Mesenchymal stem cell (in vitro differentiated cells and primary cell): ENCODE measurements around the gene ATP1B2.

ENCODE experiments used
- DNase-seq: peaks from one replicate; pipeline ENCODE4 v3.0.0-alpha.2; 2013
- H2AFZ ChIP-seq: one replicate; pipeline ENCODE4 v1.6.1; 2013; ENCODE audit warnings: low read depth, mild to moderate bottlenecking, control low read depth, inconsistent platforms, low read length, moderate library complexity
- H2AK5ac ChIP-seq: 2 replicates; pipeline ENCODE4 v1.6.1; 2013; ENCODE audit warnings: low read length, moderate library complexity, mild to moderate bottlenecking, inconsistent platforms; ENCODE audit not compliant: severe bottlenecking
- H2BK120ac ChIP-seq: one replicate; pipeline ENCODE4 v1.6.1; 2013; ENCODE audit warnings: low read depth, mild to moderate bottlenecking, inconsistent platforms, low read length, moderate library complexity
- H2BK12ac ChIP-seq, 2 experiments: one replicate each; pipeline ENCODE4 v1.6.1; 2013; ENCODE audit warnings: inconsistent platforms in 2 of 2, low read length in 2 of 2, mild to moderate bottlenecking in 2 of 2, moderate library complexity in 2 of 2, control low read depth in 1 of 2
- H2BK15ac ChIP-seq: one replicate; pipeline ENCODE4 v1.6.1; 2013; ENCODE audit warnings: mild to moderate bottlenecking, low read depth, inconsistent platforms; ENCODE audit not compliant: poor library complexity, severe bottlenecking
- H2BK5ac ChIP-seq: 2 replicates; pipeline ENCODE4 v1.6.1; 2013; ENCODE audit warnings: low read depth, mild to moderate bottlenecking, low read length, control low read depth, inconsistent platforms; ENCODE audit not compliant: poor library complexity, severe bottlenecking
- H3K14ac ChIP-seq, 2 experiments: one replicate each; pipeline ENCODE4 v1.6.1; 2013; ENCODE audit warnings: inconsistent platforms in 2 of 2, low read length in 2 of 2, control low read depth in 1 of 2, mild to moderate bottlenecking in 1 of 2, moderate library complexity in 1 of 2
- H3K18ac ChIP-seq, 2 experiments: one replicate each; pipeline ENCODE4 v1.6.1; 2013; ENCODE audit warnings: inconsistent platforms in 2 of 2, low read length in 2 of 2, control low read depth in 1 of 2, low read depth in 1 of 2, mild to moderate bottlenecking in 1 of 2
- H3K23ac ChIP-seq, 2 experiments: one replicate each; pipeline ENCODE4 v1.6.1; 2013; ENCODE audit warnings: inconsistent platforms in 2 of 2, low read length in 2 of 2, mild to moderate bottlenecking in 2 of 2, moderate library complexity in 2 of 2, control low read depth in 1 of 2
- H3K27ac ChIP-seq: 2 replicates; pipeline ENCODE4 v1.5.1; 2013; ENCODE audit warnings: mild to moderate bottlenecking, moderate library complexity, low read length, control low read depth, inconsistent platforms; ENCODE audit not compliant: poor library complexity, severe bottlenecking
- H3K27me3 ChIP-seq, 2 experiments: 2 replicates each; pipeline versions ENCODE4 v1.6.1 to v1.7.0; 2013; ENCODE audit warnings: low read length in 2 of 2, mild to moderate bottlenecking in 2 of 2, moderate library complexity in 2 of 2, control low read depth in 1 of 2, inconsistent platforms in 1 of 2; ENCODE audit not compliant: control insufficient read depth in 1 of 2, insufficient read depth in 1 of 2
- H3K36me3 ChIP-seq, 2 experiments: 2 replicates each; pipeline versions ENCODE4 v1.6.1 to v1.7.0; 2013; ENCODE audit warnings: low read length in 2 of 2, control low read depth in 1 of 2, inconsistent platforms in 1 of 2, low read depth in 1 of 2, mild to moderate bottlenecking in 1 of 2; ENCODE audit not compliant: insufficient read depth in 2 of 2, control insufficient read depth in 1 of 2
- H3K4ac ChIP-seq, 2 experiments: one replicate each; pipeline ENCODE4 v1.6.1; 2013; ENCODE audit warnings: inconsistent platforms in 2 of 2, low read length in 2 of 2, mild to moderate bottlenecking in 2 of 2, moderate library complexity in 2 of 2, control low read depth in 1 of 2, low read depth in 1 of 2
- H3K4me1 ChIP-seq: 2 replicates; pipeline ENCODE4 v1.6.1; 2013; ENCODE audit warnings: low read depth, low read length, control low read depth; ENCODE audit not compliant: control insufficient read depth, insufficient read depth
- H3K4me2 ChIP-seq: 2 replicates; pipeline ENCODE4 v1.6.1; 2013; ENCODE audit warnings: low read length, mild to moderate bottlenecking, inconsistent platforms; ENCODE audit not compliant: poor library complexity, severe bottlenecking
- H3K4me3 ChIP-seq, 2 experiments: 2 replicates each; pipeline versions ENCODE4 v1.5.1 to v1.7.0; 2013; ENCODE audit warnings: low read length in 2 of 2, mild to moderate bottlenecking in 2 of 2, control low read depth in 1 of 2, low read depth in 1 of 2; ENCODE audit not compliant: insufficient read depth in 1 of 2
- H3K79me1 ChIP-seq: replicated peaks from 2 replicates; pipeline ENCODE4 v1.6.1; 2013; ENCODE audit warnings: mild to moderate bottlenecking, control low read depth, low read length, inconsistent platforms; ENCODE audit not compliant: poor library complexity, severe bottlenecking
- H3K9ac ChIP-seq: 2 replicates; pipeline ENCODE4 v1.7.0; 2013; ENCODE audit warnings: mild to moderate bottlenecking, low read length, moderate library complexity
- H3K9me3 ChIP-seq: 2 replicates; pipeline ENCODE4 v1.7.0; 2013; ENCODE audit warnings: mild to moderate bottlenecking, low read length; ENCODE audit not compliant: control insufficient read depth
- H4K8ac ChIP-seq: one replicate; pipeline ENCODE4 v1.6.1; 2013; ENCODE audit warnings: inconsistent platforms, mild to moderate bottlenecking, low read length, moderate library complexity
- H4K91ac ChIP-seq: one replicate; pipeline ENCODE4 v1.6.1; 2013; ENCODE audit warnings: mild to moderate bottlenecking, low read length, inconsistent platforms
- WGBS: methylation state at CpG from one replicate; pipeline ENCODE4 v1.1.7; 2013; ENCODE audit warnings: mixed read lengths; 5-methylcytosine and 5-hydroxymethylcytosine counted together

Gene ATP1B2

GRCh38 chr17:7646457-7646856 lies 4.3 kb upstream of the ATP1B2 start:
- H3K27ac ChIP-seq: no peak overlapping the region
- peaks cover 41 to 49% of the 10 kb centered on the region in 2 experiments for H3K27me3 ChIP-seq
- H3K4me2 ChIP-seq: no peak overlapping the region
- no peak overlapping the region for H2BK5ac ChIP-seq
- no peak overlapping the region for H3K18ac ChIP-seq
- H3K9me3 ChIP-seq: no peaks in the 10 kb centered on the region
- H3K4me3 ChIP-seq: no peak overlapping the region
- DNase-seq: no peak
- H3K14ac ChIP-seq: no peak overlapping the region
- H3K36me3 ChIP-seq: no peaks in the 10 kb centered on the region
- no peaks in the 10 kb centered on the region for H3K79me1 ChIP-seq
- H2BK15ac ChIP-seq: no peak overlapping the region
- no peak overlapping the region for H2BK12ac ChIP-seq
- no peak overlapping the region for H2AK5ac ChIP-seq
- no peak overlapping the region for H2BK120ac ChIP-seq
- no peak overlapping the region for H3K4ac ChIP-seq
- no peak overlapping the region for H4K8ac ChIP-seq
- no peak overlapping the region for H4K91ac ChIP-seq
- H3K4me1 ChIP-seq: peaks cover 16% of the 10 kb centered on the region
- whole genome bisulfite sequencing: 76% methylated on average over 9 of the region's 9 CpGs
- H2AFZ ChIP-seq: no peak overlapping the region
- no peak overlapping the region for H3K9ac ChIP-seq
- H3K23ac ChIP-seq: no peak overlapping the region

GRCh38 chr17:7647018-7647417 lies 3.7 kb upstream of the ATP1B2 start:
- Histone ChIP-seq H3K27ac (no peak overlapping the region), H2BK15ac (no peak overlapping the region), H3K4me2 (no peak overlapping the region), H2AK5ac (no peak overlapping the region), H3K23ac (no peak overlapping the region), H2BK120ac (no peak overlapping the region), H2BK5ac (no peak overlapping the region), H2BK12ac (no peak overlapping the region), H3K9me3 (no peaks in the 10 kb centered on the region), H3K4ac (no peak overlapping the region), H3K4me1 (peaks cover 20% of the 10 kb centered on the region), H2AFZ (no peak overlapping the region), H3K14ac (no peak overlapping the region), H3K36me3 (no peaks in the 10 kb centered on the region), H3K79me1 (no peaks in the 10 kb centered on the region), H3K18ac (no peak overlapping the region), H3K4me3 (no peak overlapping the region), H3K27me3 (peaks cover 45 to 54% of the 10 kb centered on the region in 2 experiments), H3K9ac (no peak overlapping the region), H4K8ac (no peak overlapping the region), H4K91ac (no peak overlapping the region)
- 92% methylated on average over 3 of the region's 4 CpGs for WGBS
- DNase-seq: no peak

- Histone ChIP-seq H3K27ac (no peak overlapping the region), H2BK15ac (peak overlapping the region; percentile 40), H4K8ac (no peak overlapping the region), H3K9me3 (no peaks in the 10 kb centered on the region), H3K4me1 (peaks cover 20% of the 10 kb centered on the region), H3K79me1 (no peaks in the 10 kb centered on the region), H3K36me3 (no peaks in the 10 kb centered on the region), H3K4ac (no peak overlapping the region), H2BK5ac (no peak overlapping the region), H3K4me2 (peak overlapping the region; percentile 84), H3K18ac (peak overlapping the region in 1 of 2 experiments; percentile 35), H2BK12ac (no peak overlapping the region), H3K23ac (peak overlapping the region; percentile 61 to 80), H2AK5ac (no peak overlapping the region), H3K9ac (no peak overlapping the region), H2AFZ (peak overlapping the region; percentile 10), H4K91ac (no peak overlapping the region), H3K27me3 (peaks cover 70 to 76% of the 10 kb centered on the region in 2 experiments), H3K4me3 (peak overlapping the region; percentile 24 to 63), H3K14ac (no peak overlapping the region), H2BK120ac (peak overlapping the region; percentile 23)
- WGBS: under 1% methylated on average over 38 of the region's 45 CpGs
- DNase-seq: no peak
Observed at GRCh38 chr17:7651097-7651664, 455 bp downstream of the ATP1B2 start.

- Histone ChIP-seq H3K4me2 (peak overlapping the region; percentile 84), H3K9me3 (no peaks in the 10 kb centered on the region), H2BK5ac (no peak overlapping the region), H3K4ac (no peak overlapping the region), H3K27ac (no peak overlapping the region), H2AFZ (peak overlapping the region; percentile 10), H2BK120ac (peak overlapping the region; percentile 23), H2AK5ac (no peak overlapping the region), H2BK15ac (peak overlapping the region; percentile 40), H3K9ac (no peak overlapping the region), H4K91ac (no peak overlapping the region), H3K18ac (peak overlapping the region in 1 of 2 experiments; percentile 35), H3K23ac (peak overlapping the region in 1 of 2 experiments; percentile 80), H3K36me3 (no peaks in the 10 kb centered on the region), H3K4me1 (peaks cover 21% of the 10 kb centered on the region), H4K8ac (no peak overlapping the region), H3K4me3 (peak overlapping the region in 1 of 2 experiments; percentile 24), H3K79me1 (no peaks in the 10 kb centered on the region), H3K27me3 (peaks cover 67 to 71% of the 10 kb centered on the region in 2 experiments), H3K14ac (no peak overlapping the region), H2BK12ac (no peak overlapping the region)
- 11% methylated on average over 26 of the region's 54 CpGs for WGBS
- no peak for DNase-seq
Observed at GRCh38 chr17:7651665-7652387, 1.1 kb downstream of the ATP1B2 start.
